Stomach smooth muscle (tissue), 2 donors: Measurements from ENCODE around the gene TNXB.
A peak's percentile ranks its signal among the peaks of the same experiment; 100 is the strongest.
"Not testable (repeated sequence)": the region's sequence is repeated elsewhere in the genome, so short reads cannot be mapped to it uniquely, and the experiment has no call there.

Experiments
- H3K27ac ChIP-seq: one replicate; pipeline ENCODE4 v1.7.0; 2013; ENCODE audit warnings: mild to moderate bottlenecking, low read length, inconsistent platforms
- H3K27me3 ChIP-seq, 2 donors: one replicate each; pipeline ENCODE4 v1.7.0; 2013; ENCODE audit warnings: low read length in 2 of 2; ENCODE audit not compliant: insufficient read depth in 2 of 2, control insufficient read depth in 1 of 2
- H3K36me3 ChIP-seq, 2 donors: one replicate each; pipeline ENCODE4 v1.7.0; 2013; ENCODE audit warnings: low read length in 2 of 2; ENCODE audit not compliant: control insufficient read depth in 2 of 2, insufficient read depth in 2 of 2
- H3K4me1 ChIP-seq: one replicate; pipeline ENCODE4 v1.7.0; 2013; ENCODE audit warnings: low read length; ENCODE audit not compliant: control insufficient read depth, insufficient read depth
- H3K4me3 ChIP-seq, 2 donors: one replicate each; pipeline ENCODE4 v1.7.0; 2013; ENCODE audit warnings: low read length in 2 of 2
- H3K9ac ChIP-seq, 2 donors: one replicate each; pipeline ENCODE4 v1.7.0; 2013; ENCODE audit warnings: low read length in 2 of 2, mild to moderate bottlenecking in 1 of 2
- H3K9me3 ChIP-seq, 2 donors: one replicate each; pipeline ENCODE4 v1.7.0; 2013; ENCODE audit warnings: low read length in 2 of 2; ENCODE audit not compliant: control insufficient read depth in 2 of 2
- donor health status: healthy.
- donor health status: Pancreatic carcinoma.

The TNXB gene

GRCh38 chr6:32069878-32070515 lies 39.1 kb downstream of the TNXB start:
- no peak overlapping the region for H3K4me3 ChIP-seq
- peak overlapping the region; percentile 37 for H3K27ac ChIP-seq
- no peaks in the 10 kb centered on the region for H3K27me3 ChIP-seq
- H3K9ac ChIP-seq = no peak overlapping the region
- peaks cover 7 to 10% of the 10 kb centered on the region in 2 donors for H3K36me3 ChIP-seq
- no peaks in the 10 kb centered on the region for H3K9me3 ChIP-seq
- peaks cover 6% of the 10 kb centered on the region for H3K4me1 ChIP-seq

- H3K9ac ChIP-seq = no peak overlapping the region
- no peak overlapping the region for H3K4me3 ChIP-seq
- H3K4me1 ChIP-seq = peaks cover 6% of the 10 kb centered on the region
- no peak overlapping the region for H3K27ac ChIP-seq
- H3K27me3 ChIP-seq = no peaks in the 10 kb centered on the region
- H3K9me3 ChIP-seq = no peaks in the 10 kb centered on the region
- H3K36me3 ChIP-seq = peaks cover 7 to 13% of the 10 kb centered on the region in 2 donors
Observed at GRCh38 chr6:32069460-32069859, 39.7 kb downstream of the TNXB start.

GRCh38 chr6:32068867-32069266 lies 40.3 kb downstream of the TNXB start:
- Histone ChIP-seq H3K4me1 (peaks cover 6% of the 10 kb centered on the region), H3K9ac (no peak overlapping the region), H3K4me3 (no peak overlapping the region), H3K27ac (no peak overlapping the region), H3K36me3 (peaks cover 7 to 14% of the 10 kb centered on the region in 2 donors), H3K27me3 (no peaks in the 10 kb centered on the region), H3K9me3 (no peaks in the 10 kb centered on the region)

GRCh38 chr6:32068315-32068714 lies 40.8 kb downstream of the TNXB start:
- H3K36me3 ChIP-seq = peaks cover 3 to 12% of the 10 kb centered on the region in 2 donors
- not testable (repeated sequence) for H3K4me1 ChIP-seq, H3K27ac ChIP-seq

GRCh38 chr6:32067521-32067920 lies 41.6 kb downstream of the TNXB start:
- H3K36me3 ChIP-seq = peaks cover 3 to 11% of the 10 kb centered on the region in 2 donors
- not testable (repeated sequence) for H3K27me3 ChIP-seq, H3K9me3 ChIP-seq, H3K4me1 ChIP-seq, H3K27ac ChIP-seq, H3K9ac ChIP-seq, H3K4me3 ChIP-seq

More at GRCh38 chr6:32068315-32068714, 40.8 kb downstream of the TNXB start:
- not testable (repeated sequence) for H3K9ac ChIP-seq, H3K27me3 ChIP-seq, H3K9me3 ChIP-seq, H3K4me3 ChIP-seq

GRCh38 chr6:32064706-32065105 lies 44.4 kb downstream of the TNXB start:
- Histone ChIP-seq H3K9ac (no peak overlapping the region), H3K4me1 (no peaks in the 10 kb centered on the region), H3K27ac (no peak overlapping the region), H3K4me3 (no peak overlapping the region), H3K27me3 (no peaks in the 10 kb centered on the region), H3K36me3 (peaks cover 3 to 11% of the 10 kb centered on the region in 2 donors), H3K9me3 (no peaks in the 10 kb centered on the region)

GRCh38 chr6:32060966-32061655 lies 48.0 kb downstream of the TNXB start:
- Histone ChIP-seq H3K27me3 (no peaks in the 10 kb centered on the region), H3K36me3 (peaks cover 6 to 7% of the 10 kb centered on the region in 2 donors), H3K4me1 (peaks cover 3% of the 10 kb centered on the region), H3K9me3 (no peaks in the 10 kb centered on the region), H3K27ac (no peak overlapping the region), H3K9ac (no peak overlapping the region), H3K4me3 (no peak overlapping the region)

GRCh38 chr6:32058511-32058963 lies 50.6 kb downstream of the TNXB start:
- Histone ChIP-seq H3K27me3 (no peaks in the 10 kb centered on the region), H3K27ac (no peak overlapping the region), H3K36me3 (peaks cover 4 to 7% of the 10 kb centered on the region in 2 donors), H3K9me3 (no peaks in the 10 kb centered on the region), H3K4me1 (peaks cover 3% of the 10 kb centered on the region), H3K4me3 (no peak overlapping the region), H3K9ac (no peak overlapping the region)

DNA sequence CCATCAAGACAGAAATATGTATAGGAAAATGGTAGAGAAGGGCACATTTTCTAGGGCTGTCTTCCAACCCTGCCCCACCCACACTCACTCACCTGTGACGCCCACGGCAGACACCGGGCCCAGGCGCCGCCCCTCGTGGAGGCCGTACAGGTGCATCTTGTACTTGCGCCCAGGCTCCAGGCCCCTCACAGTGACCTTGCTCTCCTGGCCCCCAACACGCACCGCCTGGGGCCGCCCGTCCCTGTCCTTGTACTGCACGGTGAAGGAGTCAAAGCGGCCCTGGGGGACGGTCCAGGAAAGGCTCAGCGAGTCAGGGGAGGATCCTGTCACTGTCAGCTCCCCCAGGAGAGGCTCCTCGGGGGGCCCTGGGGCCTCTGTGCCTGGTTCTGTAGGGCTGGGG lies 51.2 kb downstream of the TNXB start:
- Histone ChIP-seq H3K27ac (no peak overlapping the region), H3K36me3 (peaks cover 4 to 7% of the 10 kb centered on the region in 2 donors)

DNA sequence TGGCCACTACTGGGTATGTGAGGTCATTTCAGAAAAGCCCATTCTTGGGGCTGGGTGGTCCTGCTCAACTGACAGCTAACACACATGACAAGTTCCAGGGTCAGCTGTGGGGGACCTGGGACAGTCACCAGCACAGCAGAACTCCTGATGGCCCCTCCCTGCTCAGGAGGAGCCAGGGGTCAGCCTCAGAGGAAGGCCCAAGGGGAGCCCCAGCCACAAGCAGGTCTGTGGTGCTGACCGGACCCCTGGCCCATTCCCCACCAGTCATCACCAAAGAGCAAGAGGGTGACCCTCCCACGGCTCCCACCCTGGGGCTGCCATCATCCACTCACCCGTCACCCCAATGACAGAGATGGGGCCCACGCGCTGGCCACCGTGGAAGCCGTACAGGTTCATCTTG lies 52.9 kb downstream of the TNXB start:
- peaks cover 4 to 9% of the 10 kb centered on the region in 2 donors for H3K36me3 ChIP-seq
- H3K4me3 ChIP-seq = no peak overlapping the region
- H3K9me3 ChIP-seq = no peaks in the 10 kb centered on the region
- H3K4me1 ChIP-seq = peaks cover 3% of the 10 kb centered on the region
- H3K9ac ChIP-seq = no peak overlapping the region
- H3K27me3 ChIP-seq = no peaks in the 10 kb centered on the region
- no peak overlapping the region for H3K27ac ChIP-seq

More for the DNA sequence above, 51.2 kb downstream of the TNXB start:
- Histone ChIP-seq H3K4me1 (peaks cover 3% of the 10 kb centered on the region), H3K9ac (no peak overlapping the region), H3K4me3 (no peak overlapping the region), H3K27me3 (no peaks in the 10 kb centered on the region), H3K9me3 (no peaks in the 10 kb centered on the region)

DNA sequence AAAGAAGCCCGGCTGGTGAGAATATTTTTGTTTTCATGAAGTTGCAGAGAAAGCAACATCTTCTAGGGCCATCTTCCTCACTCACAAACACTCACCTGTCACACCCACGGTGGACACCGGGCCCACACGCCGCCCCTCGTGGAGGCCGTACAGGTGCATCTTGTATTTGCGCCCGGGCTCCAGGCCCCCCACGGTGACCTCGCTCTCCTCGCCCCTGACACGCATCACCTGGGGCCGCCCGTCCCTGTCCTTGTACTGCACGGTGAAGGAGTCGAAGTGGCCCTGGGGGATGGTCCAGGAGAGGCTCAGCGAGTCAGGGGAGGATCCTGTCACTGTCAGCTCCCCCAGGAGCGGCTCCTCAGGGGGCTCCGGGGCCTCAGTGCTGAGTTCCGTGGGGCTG lies 53.4 kb downstream of the TNXB start:
- not testable (repeated sequence) for H3K27me3 ChIP-seq, H3K4me3 ChIP-seq, H3K9ac ChIP-seq, H3K27ac ChIP-seq, H3K36me3 ChIP-seq, H3K4me1 ChIP-seq, H3K9me3 ChIP-seq
